LNCaP clone FGC (cell line): Measurements from ENCODE around the gene SLC35A3.
"Not testable (repeated sequence)": the region's sequence is repeated elsewhere in the genome, so short reads cannot be mapped to it uniquely, and the experiment has no call there.

Source experiments
- DNase-seq: peaks from one replicate; pipeline ENCODE4 v3.0.0-alpha.2; 2011; ENCODE audit warnings: low read depth
- H3K4me3 ChIP-seq: 2 replicates; pipeline ENCODE4 v1.5.1; 2011; ENCODE audit warnings: mild to moderate bottlenecking, low read depth, low read length, control low read depth
- CTCF ChIP-seq: IDR thresholded peaks from 2 replicates; pipeline ENCODE4 v1.5.1; 2012; ENCODE audit warnings: mild to moderate bottlenecking; ENCODE audit not compliant: control insufficient read depth, insufficient read depth; ENCODE audit errors: extremely low read depth

The SLC35A3 gene

GRCh38 chr1:99944192-99944591 is 25.6 kb upstream of the SLC35A3 start:
- no peak for TF ChIP-seq CTCF

DNA sequence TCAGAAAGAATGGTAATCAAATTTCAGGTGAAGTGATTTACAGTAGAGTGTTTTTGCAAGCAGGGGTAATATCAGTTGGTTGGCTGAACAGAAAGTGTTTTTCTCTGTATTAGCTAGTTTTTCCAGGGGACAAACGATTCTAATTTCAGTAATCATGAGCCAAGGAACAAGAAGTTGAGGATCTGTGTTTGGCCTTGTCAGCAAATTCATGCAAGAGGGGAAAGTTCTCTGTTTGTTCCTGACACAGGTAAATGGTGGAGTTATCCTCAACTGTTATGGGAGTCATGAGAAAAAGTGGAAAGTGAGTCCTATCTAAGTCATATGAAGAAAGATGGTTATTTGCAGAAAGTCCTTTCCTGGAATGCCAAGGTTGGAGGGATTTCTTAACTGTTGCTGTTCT is 24.6 kb upstream of the SLC35A3 start:
- no peak for DNase-seq
- TF ChIP-seq CTCF, result no peak
- H3K4me3 ChIP-seq, result no peak overlapping the region

More at GRCh38 chr1:99944192-99944591, 25.6 kb upstream of the SLC35A3 start:
- H3K4me3 ChIP-seq, result no peak overlapping the region
- DNase-seq, result no peak

DNA sequence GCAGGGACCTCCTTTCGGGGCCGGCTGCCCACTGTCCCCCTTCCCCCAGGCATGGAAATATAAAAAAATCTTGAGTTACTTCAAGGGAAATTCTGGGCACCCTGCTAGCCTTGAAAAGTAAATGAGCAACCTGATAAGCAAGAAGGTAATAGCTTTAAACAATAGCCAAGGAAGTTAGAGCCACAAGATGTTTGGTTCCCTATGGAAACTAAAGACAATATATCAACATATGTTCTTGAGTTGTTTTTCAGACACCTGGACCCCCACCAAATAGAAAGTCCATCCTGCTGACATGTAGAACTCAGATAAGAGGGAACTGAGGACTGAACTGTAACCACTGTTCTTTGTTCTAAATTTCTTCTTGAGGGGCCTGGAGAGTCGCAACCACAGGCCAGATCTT is 19.3 kb upstream of the SLC35A3 start:
- no peak for TF ChIP-seq CTCF
- no peak for DNase-seq
- no peak overlapping the region for H3K4me3 ChIP-seq

- no peak overlapping the region for H3K4me3 ChIP-seq
- TF ChIP-seq CTCF, result no peak
- no peak for DNase-seq
Measured at GRCh38 chr1:99952522-99952921, 17.3 kb upstream of the SLC35A3 start.

DNA sequence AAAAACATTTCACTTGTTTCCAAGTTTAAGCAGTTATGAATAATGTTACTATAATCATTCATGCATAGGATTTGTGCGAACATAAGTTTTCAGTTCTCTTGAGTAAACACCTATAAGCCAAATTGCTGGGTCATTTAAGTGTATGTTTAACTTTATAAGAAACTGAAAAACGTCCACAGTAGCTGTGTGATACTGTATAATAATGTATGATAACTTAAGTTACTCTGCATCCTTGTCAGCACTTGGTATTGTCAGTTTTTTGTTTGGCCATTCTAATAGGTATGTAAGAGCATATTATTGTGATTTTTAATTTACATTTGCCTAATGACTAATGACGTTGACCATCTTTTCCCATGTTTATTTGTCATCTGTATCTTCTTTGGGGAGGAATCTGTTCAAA is 14.4 kb upstream of the SLC35A3 start:
- DNase-seq, result no peak
- H3K4me3 ChIP-seq, result no peak overlapping the region
- TF ChIP-seq CTCF, result no peak

DNA sequence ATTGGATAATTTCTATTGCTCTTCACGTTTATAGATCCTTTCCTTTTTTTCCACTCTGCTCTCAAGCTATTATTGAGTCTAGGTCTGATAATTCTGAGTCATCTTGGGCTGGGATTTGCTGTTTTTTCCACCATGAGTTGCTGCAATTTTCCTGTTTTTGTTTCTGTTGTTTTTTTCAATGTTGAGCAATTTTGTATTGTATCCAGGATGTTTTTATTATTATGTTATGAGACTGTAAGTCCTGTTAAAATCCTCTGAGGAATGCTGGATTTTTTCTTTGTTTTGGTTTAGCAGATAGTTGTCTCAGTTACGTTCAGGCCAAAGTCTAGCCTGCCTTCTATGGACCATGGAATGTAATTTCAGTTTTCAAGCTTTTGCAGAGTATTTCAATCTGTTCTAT is 13.0 kb upstream of the SLC35A3 start:
- H3K4me3 ChIP-seq, result no peak overlapping the region
- no peak for DNase-seq
- no peak for TF ChIP-seq CTCF

GRCh38 chr1:99957818-99958217 is 12.0 kb upstream of the SLC35A3 start:
- DNase-seq, result no peak
- no peak for TF ChIP-seq CTCF
- H3K4me3 ChIP-seq, result no peak overlapping the region

GRCh38 chr1:99959189-99959705 is 10.5 kb upstream of the SLC35A3 start:
- DNase-seq, H3K4me3 ChIP-seq: not testable (repeated sequence)

DNA sequence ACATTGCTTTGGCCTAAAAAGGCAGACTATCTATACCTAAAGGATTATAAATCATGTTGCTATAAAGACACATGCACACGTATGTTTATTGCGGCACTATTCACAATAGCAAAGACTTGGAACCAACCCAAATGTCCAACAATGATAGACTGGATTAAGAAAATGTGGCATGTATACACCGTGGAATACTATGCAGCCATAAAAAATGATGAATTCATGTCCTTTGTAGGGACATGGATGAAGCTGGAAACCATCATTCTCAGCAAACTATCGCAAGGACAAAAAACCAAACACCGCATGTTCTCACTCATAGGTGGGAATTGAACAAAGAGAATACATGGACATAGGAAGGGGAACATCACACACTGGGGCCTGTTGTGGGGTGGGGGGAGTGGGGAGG is 9.5 kb upstream of the SLC35A3 start:
- DNase-seq, H3K4me3 ChIP-seq: not testable (repeated sequence)
